Lower lobe of right lung (tissue), 2 donors: ENCODE data around the gene CLK2. TPM values are rescaled to one million over a fixed set of nuclear protein-coding genes. Genes with fewer than 3 reads are reported as not detected.

ENCODE experiments used
- ATAC-seq, 2 donors: fragments of 200-7000 bp; cut with Tn5 transposase; one replicate each; pipeline ENCODE4 v1.9.1; 2020 to 2022; ENCODE audit warnings: mild to moderate bottlenecking in 2 of 2, moderate library complexity in 2 of 2
- DNase-seq: peaks from one replicate; pipeline ENCODE4 v3.0.0-alpha.2; 2020
- H3K27ac ChIP-seq: fragments of 200-600 bp; one replicate; pipeline ENCODE4 v1.8.0; 2022
- H3K27me3 ChIP-seq: fragments of 200-600 bp; one replicate; pipeline ENCODE4 v1.8.0; 2022; ENCODE audit warnings: low read depth
- H3K36me3 ChIP-seq: fragments of 200-600 bp; one replicate; pipeline ENCODE4 v1.8.0; 2022; ENCODE audit warnings: mild to moderate bottlenecking
- H3K4me1 ChIP-seq: fragments of 200-600 bp; one replicate; pipeline ENCODE4 v1.8.0; 2022
- H3K4me3 ChIP-seq: fragments of 200-600 bp; one replicate; pipeline ENCODE4 v1.8.0; 2022; ENCODE audit warnings: mild to moderate bottlenecking
- H3K9me3 ChIP-seq: fragments of 200-600 bp; one replicate; pipeline ENCODE4 v1.8.0; 2022
- CTCF ChIP-seq: fragments of 200-600 bp; IDR thresholded peaks from one replicate; pipeline ENCODE4 v1.8.0; 2022; ENCODE audit warnings: antibody characterized with exemption, mild to moderate bottlenecking
- intact Hi-C: fragments of 100-400 bp; cut with DNase I; formaldehyde crosslinking; loops from one replicate; pipeline ENCODE4 v1.11.0; 2022
- total RNA-seq: library from RNA; stranded (reverse); fragmentation: NEBNext Ultra II Directional; extraction: Animal tissue kit (Norgen Biotek cat#: 25700); gene quantifications from one replicate; pipeline ENCODE4 v1.2.1, GENCODE V29; 2021
- donor health status: DM: no; HTN: yes; CAD: no; lungs with severe emphysema.

CLK2 gene
- total RNA-seq, 1 donor from 2014 or later: 51.1 TPM

- Histone ChIP-seq H3K27me3 (no peaks in the 10 kb centered on the region), H3K4me1 (peaks cover 23% of the 10 kb centered on the region), H3K27ac (peak overlapping the region; percentile 87), H3K4me3 (peak overlapping the region; percentile 98), H3K9me3 (no peaks in the 10 kb centered on the region), H3K36me3 (peaks cover 76% of the 10 kb centered on the region)
- no peak for TF ChIP-seq CTCF
- DNase-seq: no peak
- intact Hi-C loops: no loop called here
- ATAC-seq: no peak
These were observed 10.2 kb downstream of the CLK2 start for GRCh38 chr1:155263067-155263466.

GRCh38 chr1:155261852-155262673 is 11.2 kb downstream of the CLK2 start, which contains the start of gene SCAMP3:
Gene SCAMP3, minus strand, starts transcription at chr1:155262360. Its CDS starts 209 bp downstream, at chr1:155262151.
- peak; percentile 96 for DNase-seq
- no peaks in the 10 kb centered on the region for H3K9me3 ChIP-seq
- peaks cover 74% of the 10 kb centered on the region for H3K36me3 ChIP-seq
- intact Hi-C loops: no loop called here
- H3K4me1 ChIP-seq: peaks cover 23% of the 10 kb centered on the region
- H3K4me3 ChIP-seq: peak within 1 kb of the TSS; percentile 98
- ATAC-seq: peak; percentile 98 to 99
- H3K27ac ChIP-seq: peak within 1 kb of the TSS; percentile 87
- TF ChIP-seq CTCF: no peak
- no peaks in the 10 kb centered on the region for H3K27me3 ChIP-seq

GRCh38 chr1:155261493-155261851 is 11.8 kb downstream of the CLK2 start:
- Histone ChIP-seq H3K27ac (peak overlapping the region; percentile 87), H3K9me3 (no peaks in the 10 kb centered on the region), H3K4me3 (peak overlapping the region; percentile 98), H3K4me1 (peaks cover 23% of the 10 kb centered on the region), H3K36me3 (peaks cover 74% of the 10 kb centered on the region), H3K27me3 (no peaks in the 10 kb centered on the region)
- DNase-seq (no peak), ATAC-seq (no peak)
- intact Hi-C loops: no loop called here
- TF ChIP-seq CTCF: no peak

- intact Hi-C loops: no loop called here
- Histone ChIP-seq H3K9me3 (no peaks in the 10 kb centered on the region), H3K4me1 (peaks cover 30% of the 10 kb centered on the region), H3K27me3 (no peaks in the 10 kb centered on the region), H3K27ac (no peak overlapping the region), H3K4me3 (no peak overlapping the region), H3K36me3 (peaks cover 63% of the 10 kb centered on the region)
- no peak for TF ChIP-seq CTCF
- ATAC-seq (no peak), DNase-seq (no peak)
These were observed 13.0 kb downstream of the CLK2 start for GRCh38 chr1:155260276-155260675.

GRCh38 chr1:155256058-155256852 is 17.0 kb downstream of the CLK2 start:
- Histone ChIP-seq H3K36me3 (peaks cover 37% of the 10 kb centered on the region), H3K4me3 (peak overlapping the region; percentile 82), H3K4me1 (peaks cover 31% of the 10 kb centered on the region), H3K27me3 (no peaks in the 10 kb centered on the region), H3K9me3 (no peaks in the 10 kb centered on the region), H3K27ac (peak overlapping the region; percentile 96)
- TF ChIP-seq CTCF: no peak
- ATAC-seq (peak; percentile 4 to 15), DNase-seq (no peak)
- intact Hi-C loops: no loop called here
